ENCODE results near the gene TAF1C.

TAF1C gene

DNA sequence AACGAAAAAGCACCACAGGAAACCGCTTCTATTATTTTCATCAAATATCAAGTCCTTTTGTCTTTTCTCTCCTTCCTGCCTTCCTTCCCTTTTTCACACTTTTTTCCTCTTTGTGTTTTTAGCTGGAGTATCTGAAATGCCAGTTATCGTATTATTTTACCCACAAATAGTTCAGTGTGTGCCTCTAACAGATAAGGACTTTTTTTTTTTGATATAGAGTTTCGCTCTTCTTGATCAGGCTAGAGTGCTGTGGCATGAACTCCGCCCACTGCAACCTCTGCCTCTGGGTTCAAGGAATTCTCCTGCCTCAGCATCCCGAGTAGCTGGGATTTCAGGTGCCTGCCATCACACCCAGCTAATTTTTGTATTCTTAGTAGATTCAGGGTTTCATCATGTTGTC is 31.1 kb downstream of the TAF1C start:
- no peak for DNase-seq

DNA sequence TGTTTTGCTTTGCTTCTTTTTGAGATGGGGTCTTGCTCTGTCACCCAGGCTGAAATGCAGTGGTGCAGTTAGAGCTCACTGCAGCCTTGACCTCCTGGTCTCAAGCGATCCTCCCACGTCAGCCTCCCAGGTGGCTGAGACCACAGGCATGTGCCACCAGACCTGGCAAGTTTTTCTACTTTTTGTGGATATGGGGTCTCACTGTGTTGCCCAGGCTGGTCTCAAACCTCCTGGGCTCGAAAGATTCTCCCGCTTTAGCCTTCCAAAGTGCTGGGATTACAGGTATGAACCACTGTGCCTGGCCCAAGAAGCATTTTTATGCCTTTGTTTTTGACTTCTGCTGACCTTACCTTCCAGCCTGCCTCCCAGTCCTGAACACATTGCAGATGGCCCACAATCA is 31.6 kb downstream of the TAF1C start:
- DNase-seq: no peak

DNA sequence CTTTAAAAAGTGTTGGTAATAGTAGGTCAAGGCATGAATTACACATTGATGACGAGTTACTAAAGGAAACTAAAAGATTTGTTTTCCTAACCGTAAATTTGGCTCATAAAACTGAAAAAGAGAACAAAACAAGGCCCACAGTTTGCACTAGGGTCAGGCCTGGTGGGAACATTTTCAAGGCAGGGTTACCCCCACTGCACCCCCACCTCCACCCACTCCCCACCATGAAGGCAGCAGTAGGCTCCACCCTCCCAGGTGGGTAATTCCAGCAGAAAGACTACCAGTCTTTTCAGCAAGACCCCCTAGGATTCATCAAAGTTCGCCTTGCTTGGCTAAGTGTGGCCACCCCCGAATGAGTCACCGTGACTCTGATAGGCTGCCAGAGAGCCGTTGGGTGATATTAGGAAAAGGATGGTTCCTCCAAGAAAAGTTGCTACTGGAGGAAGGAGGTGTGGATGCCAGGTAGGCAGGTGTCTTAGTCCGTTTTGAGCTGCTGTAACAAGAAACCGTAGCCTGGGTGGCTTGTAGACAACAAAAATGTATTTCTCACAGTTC is 33.1 kb downstream of the TAF1C start:
- no peak for DNase-seq

DNA sequence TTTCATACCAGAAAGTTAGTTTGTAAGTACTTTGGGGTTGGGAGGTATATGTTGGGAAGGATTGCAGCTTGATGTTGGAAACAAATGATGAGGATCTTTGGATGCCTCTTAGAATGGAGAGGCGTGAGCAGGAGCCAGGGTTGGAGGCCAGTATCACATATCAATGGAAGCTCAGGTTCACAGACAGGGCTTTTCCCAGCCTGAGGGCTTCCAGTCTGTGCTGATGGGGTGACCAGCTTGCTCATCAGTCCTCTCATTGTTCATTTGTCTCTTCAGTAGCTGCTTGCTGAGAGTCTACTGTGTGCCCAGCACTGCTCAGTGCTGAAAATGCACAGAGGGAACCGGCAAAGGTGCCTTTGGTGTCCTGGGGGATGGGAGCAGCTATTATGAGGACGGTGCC is 35.9 kb downstream of the TAF1C start:
- no peak for DNase-seq

DNA sequence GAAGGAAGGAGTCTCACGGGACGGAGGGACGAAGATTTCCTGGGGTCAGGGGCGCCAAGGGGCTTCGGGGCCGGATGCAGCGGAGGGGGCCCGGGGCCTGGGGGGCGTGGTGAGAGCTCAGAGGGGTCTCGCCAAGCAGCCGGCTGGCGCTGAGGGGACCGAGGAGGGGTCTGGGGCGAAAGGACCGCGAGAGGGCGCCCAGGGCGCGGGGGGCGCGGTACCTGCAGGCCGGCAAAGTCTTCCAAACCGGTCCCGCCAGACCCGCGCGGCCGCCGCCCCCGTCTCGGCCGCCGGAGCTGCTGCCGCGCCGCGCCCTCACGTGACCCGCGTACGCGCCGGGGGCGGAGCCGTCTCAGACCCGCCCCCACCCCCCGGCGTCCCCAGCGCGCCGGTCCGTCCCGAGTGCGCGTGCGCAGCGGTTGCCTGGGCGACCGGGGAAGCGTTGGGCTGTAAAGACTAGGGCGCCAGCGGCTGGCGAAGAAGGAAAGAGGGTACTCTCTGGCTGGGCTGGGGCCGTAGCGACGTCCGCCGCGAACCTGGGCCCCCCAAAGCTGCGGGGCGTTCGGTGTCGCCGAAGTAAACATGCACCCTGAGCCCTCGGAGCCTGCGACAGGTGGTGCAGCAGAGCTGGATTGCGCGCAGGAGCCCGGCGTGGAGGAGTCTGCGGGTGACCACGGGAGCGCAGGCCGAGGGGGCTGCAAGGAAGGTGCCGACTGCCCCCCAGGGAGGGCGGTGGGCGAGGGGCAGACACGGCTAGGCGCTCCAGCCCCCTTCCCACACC is 41.8 kb downstream of the TAF1C start, which contains the start of the genes DNAAF1 and HSDL1:
Gene DNAAF1 (plus strand): TSS at position 450 of the 781 bp plus-strand sequence. CDS start 133 bp downstream, at position 583.
Gene HSDL1 (minus strand): TSS at position 319 of the 781 bp plus-strand sequence. CDS start 13,856 bp downstream, outside the sequence.
- peak; percentile 93 for DNase-seq

DNA sequence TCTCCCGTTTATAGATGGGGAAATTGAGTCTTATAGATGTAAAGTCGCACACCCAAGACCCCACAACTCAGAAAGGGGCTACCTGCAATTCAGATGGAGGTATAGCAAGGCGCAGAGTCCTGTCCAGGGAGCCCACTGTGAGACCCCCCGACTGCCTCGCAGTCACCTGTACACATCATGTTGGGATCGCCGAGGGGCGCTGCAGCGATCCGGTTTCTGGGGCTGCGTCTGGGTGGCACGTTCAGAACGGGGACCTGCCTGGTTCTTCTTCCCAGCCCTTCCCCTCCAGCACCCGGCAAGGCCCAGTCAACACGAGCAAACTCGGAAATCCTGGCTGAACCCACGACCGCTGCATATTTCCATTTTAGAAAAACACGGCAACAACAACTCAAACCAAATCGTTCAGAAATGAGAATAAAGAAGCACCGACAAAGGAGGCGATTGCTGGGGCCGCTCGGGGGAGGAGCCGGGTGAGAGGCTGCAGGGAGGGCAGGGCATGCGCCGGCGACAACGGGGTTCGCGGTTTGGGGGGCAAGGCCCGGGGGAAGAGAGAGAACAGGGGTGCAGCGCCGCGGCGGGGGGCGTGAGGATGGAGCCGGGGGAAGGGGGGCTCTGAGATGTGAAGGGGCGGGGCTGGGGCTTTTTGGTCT is 42.5 kb downstream of the TAF1C start:
- no peak for DNase-seq

DNA sequence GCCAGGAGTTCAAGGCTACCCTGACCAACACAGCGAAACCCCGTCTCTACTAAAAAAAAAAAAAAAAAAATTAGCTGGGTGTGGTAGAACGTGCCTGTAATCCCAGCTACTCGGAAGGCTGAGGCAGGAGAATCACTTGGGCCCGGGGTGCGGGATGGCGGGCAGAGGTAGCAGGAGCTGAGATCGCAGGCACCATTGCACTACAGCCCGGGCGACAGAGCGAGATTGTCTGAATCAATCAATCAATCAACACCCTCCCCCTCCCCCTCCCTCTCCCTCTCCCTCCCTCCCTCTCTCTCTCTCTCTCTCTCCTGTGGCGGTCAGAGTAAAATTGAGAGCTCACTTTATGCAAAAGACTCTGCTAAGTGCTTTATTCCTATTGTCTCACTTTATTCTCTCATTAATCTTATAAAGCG is 43.1 kb downstream of the TAF1C start:
- DNase-seq: no peak

DNA sequence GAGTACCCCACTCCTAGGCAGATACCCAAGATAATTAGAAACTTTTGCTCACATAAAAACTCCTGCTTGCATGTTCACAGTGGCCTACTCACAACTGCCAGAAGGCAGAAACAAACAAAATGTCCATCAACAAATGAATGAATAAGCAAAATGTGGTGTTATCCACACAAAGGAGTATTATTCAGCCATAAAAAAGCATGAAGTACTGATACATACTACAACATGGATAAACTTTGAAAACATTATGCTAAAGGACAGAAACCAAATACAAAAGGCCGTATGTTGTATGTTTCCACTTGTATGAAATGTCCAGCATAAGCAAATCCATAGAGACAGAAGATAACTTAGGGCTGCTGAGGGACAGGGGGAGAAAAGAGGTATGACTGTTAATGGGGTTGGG is 43.8 kb downstream of the TAF1C start:
- no peak for DNase-seq

DNA sequence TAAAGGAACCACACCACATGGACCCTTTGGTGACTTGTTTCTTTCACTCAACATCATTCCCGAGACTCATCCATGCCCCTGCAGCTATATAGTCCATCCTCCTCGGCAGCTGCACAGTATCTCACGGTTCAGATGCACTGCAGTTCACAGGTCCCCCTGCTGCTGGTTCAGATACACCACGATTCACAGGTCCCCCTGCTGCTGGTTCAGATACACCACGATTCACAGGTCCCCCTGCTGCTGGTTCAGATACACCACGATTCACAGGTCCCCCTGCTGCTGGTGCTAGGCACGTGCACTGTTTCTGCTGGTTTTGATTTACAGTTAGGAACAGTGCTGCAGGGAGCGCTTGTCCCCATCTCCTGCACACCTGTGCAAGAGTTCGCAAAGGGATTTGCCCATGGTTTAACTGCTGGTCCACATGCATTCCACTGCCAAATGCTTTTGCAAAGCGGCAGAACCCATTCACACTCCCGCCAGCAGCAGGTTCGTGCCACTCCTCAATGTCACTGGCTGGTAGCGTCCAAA is 45.6 kb downstream of the TAF1C start:
- no peak for DNase-seq

DNA sequence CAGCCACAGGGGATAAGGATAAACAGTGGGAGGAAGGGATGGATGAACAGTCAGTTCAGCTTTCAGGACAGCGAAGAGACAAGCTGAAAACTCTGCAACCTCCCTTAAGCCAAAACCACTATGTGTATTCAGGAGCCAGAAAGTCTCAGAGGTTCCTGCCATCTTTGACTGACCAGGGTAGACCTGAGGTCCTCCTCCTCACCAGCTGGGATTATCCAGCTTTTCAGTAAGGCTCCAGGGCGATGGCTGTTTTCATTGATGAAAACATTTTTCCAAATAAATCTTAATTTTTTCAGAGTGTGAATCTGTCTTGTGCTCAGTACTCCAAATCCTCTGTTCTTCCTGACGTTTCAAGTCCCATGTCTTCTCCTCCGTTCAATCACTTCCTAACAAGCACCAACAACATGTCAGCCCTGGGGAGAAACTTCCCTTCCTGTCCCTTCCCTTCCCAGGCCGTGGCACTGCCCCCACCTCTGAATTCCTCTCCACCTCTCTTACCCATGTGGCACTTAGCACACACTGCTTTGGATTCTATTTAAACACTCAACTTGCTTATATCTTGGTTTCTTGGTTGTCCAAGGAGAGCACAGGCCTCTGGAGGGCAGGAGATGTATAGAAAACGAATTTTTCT is 47.1 kb downstream of the TAF1C start:
- no peak for DNase-seq

DNA sequence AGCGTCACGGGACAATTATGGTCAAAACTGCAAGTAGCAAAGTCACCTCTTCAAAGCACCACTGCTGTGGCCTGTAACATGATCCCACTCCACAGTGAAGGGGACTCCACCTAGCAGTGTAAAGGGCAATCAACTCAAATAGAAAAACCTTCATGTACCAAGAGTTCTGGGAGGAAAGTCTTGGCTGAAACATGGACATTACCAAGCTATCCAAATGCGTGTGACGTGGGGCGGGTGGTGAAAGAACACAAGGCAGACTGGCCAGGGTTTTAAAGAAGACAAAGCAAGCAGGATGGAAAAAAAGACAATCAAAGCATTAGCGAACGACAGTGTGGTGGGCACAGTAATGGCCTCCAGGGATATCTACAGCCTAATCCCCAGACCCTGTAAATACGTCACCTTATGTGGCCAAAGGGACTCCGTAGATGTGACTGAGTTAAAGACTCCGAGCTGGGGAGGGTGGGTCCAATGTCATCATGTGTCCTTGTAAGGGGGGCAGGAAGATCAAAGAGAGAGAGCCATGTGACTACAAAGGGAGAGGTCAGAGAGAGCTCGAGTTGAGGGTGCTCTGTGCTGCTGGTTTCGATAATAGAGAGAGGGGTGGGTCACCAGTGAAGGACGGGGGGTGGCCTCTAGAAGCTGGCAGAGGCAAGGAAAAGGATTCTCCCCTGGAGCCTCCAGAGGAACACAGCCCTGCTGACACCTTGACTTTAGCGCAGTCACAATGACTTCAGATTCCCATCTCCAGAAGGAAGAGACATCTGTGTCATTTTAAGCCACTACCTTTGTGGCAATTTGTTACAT is 47.8 kb downstream of the TAF1C start:
- DNase-seq: no peak

DNA sequence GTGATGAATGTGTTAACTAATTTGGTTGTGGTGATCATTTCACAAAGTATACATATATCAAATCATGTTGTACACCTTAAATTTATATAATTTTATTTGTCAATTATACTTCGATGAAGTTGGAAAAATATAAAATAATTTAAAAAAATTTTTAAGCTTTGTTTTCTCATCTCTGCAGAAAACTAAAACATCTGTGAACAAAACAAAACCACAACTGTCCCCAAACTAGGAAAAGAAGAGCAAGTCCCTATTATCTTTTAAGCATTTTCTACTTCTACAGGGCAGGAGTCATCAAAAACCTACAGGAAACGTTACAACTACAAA is 48.4 kb downstream of the TAF1C start:
- DNase-seq: no peak

DNA sequence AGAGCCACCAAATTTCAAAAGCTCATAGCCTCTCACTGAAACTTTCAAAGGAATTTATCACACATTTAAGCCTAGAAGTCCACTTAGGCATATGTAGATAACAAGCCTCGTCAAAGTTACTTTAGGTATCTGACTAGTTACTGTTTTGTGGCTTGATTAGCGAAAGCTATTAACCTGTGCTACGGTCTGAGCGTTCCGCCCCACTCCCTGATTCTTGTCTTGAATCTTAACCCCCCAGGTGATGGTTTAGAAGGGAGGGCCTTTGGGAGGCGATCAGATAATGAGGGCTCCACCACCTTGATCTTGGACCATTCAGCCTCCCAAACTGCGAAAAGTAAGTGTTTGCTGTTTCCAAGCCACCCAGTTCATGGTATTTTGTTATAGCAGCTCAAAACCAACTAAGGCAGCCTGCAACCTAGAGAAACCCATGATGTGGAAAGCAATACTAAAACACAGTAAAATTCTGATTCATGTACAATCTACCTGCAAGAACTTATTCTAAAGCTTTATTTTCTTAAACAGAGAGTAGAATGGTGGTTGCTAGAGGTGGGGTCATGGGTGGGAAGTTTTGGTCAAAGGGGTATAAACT is 49.0 kb downstream of the TAF1C start:
- DNase-seq: no peak

DNA sequence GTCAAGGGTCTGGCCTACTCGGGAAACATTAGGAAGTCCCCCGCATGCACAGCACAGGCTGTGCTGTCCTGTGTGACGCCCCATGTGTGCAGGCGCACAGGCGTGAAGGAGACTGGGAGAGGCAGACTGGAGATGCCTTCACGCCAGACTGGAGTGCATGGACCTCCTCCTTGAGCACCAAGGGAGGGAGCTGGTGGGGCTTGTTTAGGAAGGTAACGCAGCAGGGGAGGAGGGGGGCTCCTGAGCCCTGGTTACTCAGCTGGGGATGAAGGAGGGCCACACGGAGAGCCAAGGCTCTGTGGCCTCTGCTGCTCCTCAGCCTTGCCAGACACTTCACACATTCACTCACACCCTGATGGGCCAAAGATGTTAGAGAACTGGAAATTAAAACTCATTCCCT is 49.6 kb downstream of the TAF1C start:
- no peak for DNase-seq

DNA sequence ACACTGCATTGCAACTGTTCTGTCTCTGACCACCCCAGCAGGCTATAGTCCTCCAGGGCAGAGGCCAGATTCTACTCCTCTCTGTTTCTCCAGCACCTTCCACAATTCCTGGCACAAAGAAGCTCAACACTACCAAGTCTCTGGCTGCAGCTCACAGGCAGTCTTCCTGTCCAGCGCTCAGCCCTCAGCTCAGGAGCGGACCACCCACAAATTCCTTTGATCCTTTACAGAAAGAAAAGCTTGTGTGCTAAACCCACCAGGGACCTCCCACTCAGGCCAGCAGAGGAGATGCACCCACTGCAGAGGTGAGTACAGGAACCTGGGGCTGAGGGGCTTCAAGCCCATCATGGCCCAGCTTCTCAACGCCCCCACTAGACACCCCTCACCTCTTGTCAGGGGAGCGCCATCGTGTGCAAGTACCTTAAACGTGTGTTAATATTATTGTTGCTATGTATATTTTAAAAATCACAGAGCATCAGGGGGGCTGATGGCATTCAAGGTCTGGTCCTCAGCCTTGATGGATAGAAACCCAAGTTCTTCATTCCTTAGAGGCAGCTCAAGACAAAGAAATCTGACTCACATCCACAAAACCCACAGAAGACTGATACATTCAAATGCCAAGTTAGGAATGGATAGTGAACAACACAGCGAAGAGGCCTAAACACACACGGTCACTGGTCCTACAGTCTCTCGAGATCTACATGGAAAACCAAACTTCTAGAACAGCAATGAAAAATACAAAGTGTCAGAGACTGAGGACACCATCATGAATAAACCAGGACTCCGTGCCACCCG is 50.3 kb downstream of the TAF1C start:
- DNase-seq: no peak

DNA sequence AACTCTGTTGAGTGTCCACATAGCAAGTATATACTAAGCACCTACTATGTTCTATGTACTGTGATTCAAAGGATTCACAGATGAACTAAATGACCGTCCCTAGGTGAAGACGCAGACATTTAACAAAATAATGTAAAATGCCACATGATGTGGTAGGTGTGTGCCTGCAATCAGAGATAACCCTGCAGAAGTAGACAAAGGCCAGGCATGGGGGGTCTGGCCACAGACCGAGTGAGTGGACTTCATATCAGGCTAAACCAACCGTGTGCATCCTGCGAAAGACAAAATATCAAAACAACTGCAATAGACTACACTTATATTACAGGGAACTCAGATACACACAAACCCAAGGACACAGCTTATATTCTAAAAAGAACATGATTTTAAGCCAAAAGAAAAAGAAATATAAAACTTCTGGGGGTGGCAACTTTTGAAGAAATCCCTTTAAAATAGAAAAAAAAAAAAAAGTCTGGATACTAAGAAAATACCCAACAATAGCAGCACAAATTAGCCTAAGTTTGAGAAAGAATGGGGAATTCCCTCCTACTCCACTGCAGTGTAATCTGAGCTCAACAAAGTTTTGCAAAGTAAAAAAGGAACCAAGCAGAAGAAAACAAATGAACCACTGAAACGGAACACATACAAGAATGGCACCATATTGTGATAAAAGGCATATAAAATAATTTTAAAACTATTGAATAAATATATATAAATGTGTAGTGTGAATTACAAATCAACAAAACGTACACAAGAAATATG is 54.2 kb downstream of the TAF1C start:
- no peak for DNase-seq

DNA sequence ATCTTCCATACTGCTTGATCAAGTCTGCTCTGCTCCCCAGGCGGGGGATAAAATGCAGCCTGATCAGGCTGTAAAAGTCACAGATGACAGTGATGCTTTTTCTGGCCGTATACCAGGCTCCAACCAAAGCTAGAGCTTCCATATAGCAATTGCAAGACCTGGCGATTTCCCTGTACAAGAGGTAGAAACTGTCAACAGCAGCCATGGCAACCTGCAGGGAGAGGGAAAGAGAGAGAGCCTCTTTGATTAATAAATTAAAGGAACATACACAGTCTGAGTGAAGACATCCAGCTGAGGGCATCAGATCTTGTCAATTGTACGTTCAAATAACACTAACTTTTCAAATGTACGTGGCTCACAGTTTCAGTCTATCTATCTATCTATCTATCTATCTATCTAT is 55.7 kb downstream of the TAF1C start:
- no peak for DNase-seq

Measured in midbrain (tissue), 1 donor.